T-helper 1 cell (primary cell): ENCODE data around the gene SLC17A9.

Experiments used
- DNase-seq, 5 donors: peaks; one replicate each; pipeline ENCODE4 v3.0.0-alpha.2; 2012 to 2020

The SLC17A9 gene

GRCh38 chr20:63003546-63003945 lies 51.0 kb downstream of the SLC17A9 start:
- no peak for DNase-seq

DNA sequence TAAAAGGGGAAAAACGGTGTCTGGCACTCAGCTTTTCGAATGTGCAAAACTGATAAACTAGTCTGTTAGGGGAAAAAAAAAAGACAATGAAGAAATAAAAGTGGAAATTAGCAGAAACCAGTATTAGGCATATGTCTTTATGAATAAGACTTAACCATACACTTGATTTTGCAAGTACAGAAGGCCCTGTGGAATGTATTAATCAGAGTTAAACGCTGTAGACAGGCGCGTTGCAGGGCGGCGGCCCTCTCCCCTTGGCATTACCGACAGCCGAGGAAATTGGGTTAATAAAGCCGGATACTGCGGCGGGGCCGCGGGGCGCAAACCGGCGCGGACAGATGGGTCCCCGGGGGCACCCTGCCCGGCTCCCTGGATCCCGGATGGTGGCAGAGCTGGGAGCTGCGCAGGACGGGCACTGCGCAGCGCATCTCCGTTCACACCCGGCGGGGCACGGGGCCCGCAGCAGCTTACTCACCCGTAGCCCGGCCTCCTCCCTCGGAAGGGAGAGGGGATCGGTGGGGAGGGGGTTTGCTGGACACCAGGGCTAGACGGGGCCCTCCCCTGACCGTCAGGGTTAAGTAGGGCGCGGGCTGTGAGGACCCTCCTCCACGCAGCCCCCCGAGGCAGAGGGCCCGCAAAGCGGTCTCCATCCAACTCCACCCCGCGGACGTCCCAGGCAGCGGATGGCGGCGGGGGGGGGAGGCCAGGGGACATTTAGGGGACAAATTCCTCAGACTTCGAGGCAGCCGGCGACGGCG lies 52.3 kb downstream of the SLC17A9 start:
- DNase-seq: no peak

- DNase-seq: no peak
Measured at GRCh38 chr20:63005365-63005861, 52.9 kb downstream of the SLC17A9 start.

DNA sequence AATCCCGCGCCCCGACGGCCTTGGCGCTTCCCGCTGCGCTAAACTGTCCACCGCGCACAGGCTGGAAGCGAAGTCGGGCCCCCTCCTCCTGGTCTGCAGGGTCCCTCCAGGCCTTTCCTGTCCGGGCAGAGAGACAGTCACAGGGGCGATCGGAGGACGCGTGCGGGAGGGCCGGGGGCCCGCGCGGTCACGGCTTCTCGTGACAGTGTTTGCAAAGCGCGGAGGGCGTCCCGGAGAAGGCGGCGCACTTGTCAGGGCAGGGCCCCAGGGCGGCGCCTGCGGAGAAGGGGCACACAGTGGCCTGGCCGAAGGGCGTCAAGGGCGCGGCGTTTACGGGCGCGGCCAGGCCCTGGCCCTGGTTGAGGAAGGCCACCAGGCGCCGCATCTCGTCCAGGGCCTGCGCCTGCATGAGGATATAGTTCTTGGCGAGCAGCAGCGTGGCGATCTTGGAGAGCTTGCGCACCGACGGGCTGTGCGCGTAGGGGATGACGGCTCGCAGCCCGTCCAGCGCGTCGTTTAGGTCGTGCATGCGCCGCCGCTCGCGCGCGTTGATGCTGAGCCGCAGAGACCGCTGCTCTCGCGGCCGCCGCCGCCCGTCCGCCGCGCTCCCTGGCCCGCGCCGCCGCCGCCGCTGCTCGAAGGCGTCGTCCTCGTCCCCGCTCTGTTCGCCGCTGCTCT lies 53.5 kb downstream of the SLC17A9 start:
- no peak for DNase-seq

GRCh38 chr20:63006540-63007359 lies 54.2 kb downstream of the SLC17A9 start, which contains the start of gene BHLHE23:
Gene BHLHE23, minus strand, starts transcription at chr20:63006964. Its CDS starts 190 bp downstream, at chr20:63006774.
- DNase-seq: no peak

- DNase-seq: no peak
Measured at GRCh38 chr20:63007360-63007645, 54.8 kb downstream of the SLC17A9 start.

DNA sequence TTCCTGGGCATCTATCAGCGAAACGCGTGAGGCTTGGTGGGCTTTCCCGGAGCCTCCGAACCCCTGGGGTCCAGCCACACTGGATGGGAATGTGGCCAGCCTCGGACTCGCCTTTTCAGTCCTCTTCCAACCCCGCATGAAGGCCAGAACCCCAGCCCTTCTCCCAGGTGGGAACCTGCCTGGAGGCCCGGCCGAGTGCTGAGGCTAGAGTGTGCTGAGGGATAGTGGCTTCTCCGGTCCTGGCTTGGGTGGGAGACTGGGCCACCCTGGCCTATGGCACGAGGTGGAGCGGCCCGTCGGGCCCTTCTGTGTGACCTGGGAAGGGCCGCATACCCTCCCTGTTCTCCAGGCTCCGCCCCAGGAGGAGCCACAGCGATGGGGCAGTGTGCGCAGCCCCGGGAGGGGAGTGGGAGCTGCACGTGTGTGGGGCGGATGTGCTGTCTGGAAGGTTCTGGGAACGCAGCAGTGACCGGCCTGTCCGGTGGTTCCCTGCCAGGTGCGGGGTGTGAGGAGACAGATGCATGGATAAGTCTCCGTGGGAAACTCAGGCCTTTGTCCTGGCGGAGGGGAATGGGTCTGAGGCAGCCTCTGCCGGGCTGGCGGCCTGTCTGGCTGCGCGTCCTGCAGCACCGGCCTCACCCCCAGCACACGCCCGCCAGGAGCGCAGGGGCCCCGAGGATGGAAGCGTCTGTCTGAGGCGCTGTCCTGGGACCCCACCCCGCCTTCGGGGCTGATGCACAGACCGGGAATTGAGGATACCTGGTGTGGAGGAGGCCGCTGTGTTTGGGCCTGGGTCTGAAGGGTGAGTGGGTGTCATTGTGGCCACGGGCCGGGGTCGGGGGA lies 55.4 kb downstream of the SLC17A9 start:
- no peak for DNase-seq

- DNase-seq: no peak
Measured at GRCh38 chr20:63008541-63009044, 56.1 kb downstream of the SLC17A9 start.

DNA sequence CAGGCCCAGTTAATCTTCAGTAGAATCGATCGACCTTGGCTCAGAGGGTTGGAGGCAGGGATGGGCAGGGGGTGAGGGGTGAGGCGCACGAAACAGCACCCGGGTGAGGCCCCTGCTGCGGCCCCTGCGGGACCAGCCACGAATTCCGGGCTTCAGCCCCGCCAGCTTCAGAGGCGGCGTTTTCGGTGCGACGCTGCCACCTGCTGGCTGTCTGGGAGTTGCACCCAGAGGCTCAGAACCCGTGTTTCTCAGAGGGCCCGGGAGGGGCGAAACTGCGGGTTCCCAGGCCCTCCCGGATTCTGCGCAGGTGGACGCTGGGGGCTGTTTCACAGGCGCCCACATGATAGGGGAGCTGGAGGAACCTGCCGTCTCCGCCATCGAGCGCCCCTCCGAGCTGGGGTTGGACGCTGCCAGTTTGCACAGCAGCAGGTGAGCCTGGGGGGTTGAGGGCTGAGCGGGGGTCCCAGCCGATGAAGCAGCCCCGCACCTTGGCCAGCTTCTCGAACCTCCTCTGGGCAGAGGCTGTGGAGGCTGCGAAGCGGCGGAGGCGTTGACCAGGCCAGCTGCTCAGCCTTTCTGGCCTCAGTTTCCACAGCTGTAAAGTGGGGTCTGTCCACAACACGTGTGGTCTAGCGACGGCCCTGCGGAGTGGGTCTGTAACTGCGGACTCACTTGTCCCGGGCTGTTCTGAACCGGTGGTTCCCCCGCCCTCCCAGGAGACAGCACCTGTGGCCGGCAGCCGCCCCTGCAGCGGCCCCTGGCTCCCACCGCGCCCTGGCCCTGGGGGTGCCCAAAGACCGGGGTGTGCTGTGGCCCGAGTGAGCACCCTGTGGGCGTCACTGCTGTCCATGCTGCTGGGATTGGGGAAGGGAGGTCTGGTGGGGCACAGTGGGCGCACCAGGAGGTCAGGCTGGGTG lies 56.8 kb downstream of the SLC17A9 start:
- peak; percentile 61 to 78 (median 73) for DNase-seq

DNA sequence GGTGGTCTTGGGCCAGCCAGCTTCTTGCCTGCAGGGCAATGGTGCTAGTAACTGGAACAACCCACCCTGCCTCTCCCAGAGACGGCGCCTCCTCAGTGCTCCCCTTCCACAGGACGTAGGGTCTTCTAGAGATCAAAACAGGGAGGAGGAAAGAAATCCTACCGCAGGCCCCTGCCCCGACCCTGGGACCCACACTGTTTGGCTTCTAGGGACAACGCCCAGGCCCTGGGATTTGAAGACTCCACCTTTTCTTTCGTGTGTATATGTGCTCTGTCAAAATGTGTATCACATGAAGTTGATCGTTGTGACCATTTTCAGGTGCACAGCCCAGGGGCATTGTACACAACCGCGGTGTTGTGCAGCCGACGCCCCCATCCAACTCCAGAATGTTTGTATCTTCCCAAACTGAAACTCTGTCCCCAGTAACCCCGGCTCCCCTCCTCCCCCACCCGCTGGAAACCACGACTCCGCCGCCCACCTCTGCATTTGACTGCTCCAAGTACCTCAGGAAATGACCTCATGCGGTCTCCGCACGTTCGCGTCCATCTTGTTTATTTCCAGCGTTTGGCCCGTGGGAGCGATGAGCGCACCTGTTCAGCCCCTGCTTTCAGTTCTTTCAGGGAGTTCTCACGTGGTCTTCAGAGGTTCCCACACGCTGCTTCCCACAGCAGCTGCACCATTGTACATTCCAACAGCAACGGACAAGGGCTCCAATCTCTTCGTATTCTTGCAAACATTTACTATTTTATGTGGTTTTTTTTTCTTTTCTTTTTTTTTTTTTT lies 57.7 kb downstream of the SLC17A9 start:
- peak; percentile 55 to 67 (median 65) for DNase-seq

GRCh38 chr20:63011798-63012197 lies 59.3 kb downstream of the SLC17A9 start:
- DNase-seq: no peak

GRCh38 chr20:63013207-63013606 lies 60.7 kb downstream of the SLC17A9 start:
- no peak for DNase-seq

DNA sequence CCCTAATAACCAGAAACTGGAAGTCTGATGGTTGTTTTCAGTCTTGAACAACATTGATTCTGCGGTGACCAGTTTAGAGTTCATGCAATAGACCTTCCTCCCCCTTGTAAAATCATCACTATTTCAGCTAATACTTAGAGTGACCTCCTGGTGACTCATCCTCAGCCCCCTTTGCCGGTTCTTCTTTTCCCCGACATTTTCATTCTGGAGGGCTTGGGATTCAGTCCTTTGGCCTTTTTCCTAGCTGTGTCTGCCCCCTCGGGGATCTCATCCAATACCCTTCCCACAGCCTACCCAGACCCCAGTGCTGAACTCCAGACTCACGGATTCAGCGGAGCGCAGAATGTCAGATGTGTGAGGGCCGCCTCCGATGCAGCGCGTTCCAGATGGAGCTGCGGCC lies 61.8 kb downstream of the SLC17A9 start:
- no peak for DNase-seq

DNA sequence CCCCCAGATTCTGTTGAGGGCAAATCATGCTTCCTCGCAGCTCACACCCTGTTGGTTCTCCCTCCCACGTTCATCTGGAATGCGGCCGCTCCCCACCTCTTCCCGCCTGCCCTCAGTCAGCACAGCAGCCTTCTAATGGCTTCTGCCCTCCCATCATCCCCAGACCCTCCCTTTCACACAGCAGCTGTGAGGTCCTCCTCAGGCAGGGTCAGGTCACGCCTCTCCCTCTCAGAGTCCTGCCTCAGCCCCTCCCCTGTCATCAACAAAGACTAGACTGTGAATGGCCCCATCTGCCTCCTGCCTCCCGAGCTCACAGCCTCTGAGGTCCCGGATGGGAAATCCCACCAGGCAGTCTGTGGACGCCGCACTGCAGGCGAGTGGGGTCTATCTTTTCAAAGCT lies 62.2 kb downstream of the SLC17A9 start:
- DNase-seq: no peak

GRCh38 chr20:63015147-63015661 lies 62.7 kb downstream of the SLC17A9 start:
- DNase-seq: no peak

GRCh38 chr20:63015662-63016361 lies 63.3 kb downstream of the SLC17A9 start:
- no peak for DNase-seq

- DNase-seq: no peak
Measured at GRCh38 chr20:63016514-63017075, 64.1 kb downstream of the SLC17A9 start.

- no peak for DNase-seq
Measured at GRCh38 chr20:63017076-63017825, 64.7 kb downstream of the SLC17A9 start.
